T-helper 2 cell (primary cell): ENCODE results near the gene TYROBP.
"Not testable (repeated sequence)": the region's sequence is repeated elsewhere in the genome, so short reads cannot be mapped to it uniquely, and the experiment has no call there.

Experiments used
- DNase-seq, 5 experiments: peaks; one replicate each; pipeline versions ENCODE4 v3.0.0 to v3.0.0-alpha.2; 2012 to 2022
- total RNA-seq, 2 donors: gene quantifications; one replicate each; lab custom pipeline; 2026; lab: John Stamatoyannopoulos, UW

TYROBP gene
- total RNA-seq = 0 reads per million in 2 donors

GRCh38 chr19:35908010-35908441, at the start of gene TYROBP:
TYROBP (minus strand) TSS chr19:35908295; CDS start chr19:35908228, 67 bp downstream.
- no peak for DNase-seq

- not testable (repeated sequence) for DNase-seq
Measured at GRCh38 chr19:35957411-35957810, 49.3 kb upstream of the TYROBP start.

- DNase-seq = no peak
Measured at GRCh38 chr19:35955881-35956634, 48.0 kb upstream of the TYROBP start.

GRCh38 chr19:35949131-35949530, 41.0 kb upstream of the TYROBP start:
- DNase-seq = no peak

- DNase-seq = no peak
Measured at GRCh38 chr19:35946203-35946602, 38.1 kb upstream of the TYROBP start.

- DNase-seq = no peak
Measured at GRCh38 chr19:35945121-35945790, 37.2 kb upstream of the TYROBP start.

- no peak for DNase-seq
Measured at GRCh38 chr19:35944556-35944955, 36.5 kb upstream of the TYROBP start.

GRCh38 chr19:35943321-35944301, 35.5 kb upstream of the TYROBP start:
- no peak for DNase-seq

GRCh38 chr19:35942235-35942634, 34.1 kb upstream of the TYROBP start:
- DNase-seq = no peak

GRCh38 chr19:35940839-35941238, 32.7 kb upstream of the TYROBP start:
- no peak for DNase-seq

GRCh38 chr19:35940078-35940775, 32.1 kb upstream of the TYROBP start:
- DNase-seq = no peak

GRCh38 chr19:35939307-35940077, 31.4 kb upstream of the TYROBP start:
- no peak for DNase-seq

GRCh38 chr19:35938282-35939224, 30.5 kb upstream of the TYROBP start:
- DNase-seq = no peak

- no peak for DNase-seq
Measured at GRCh38 chr19:35937345-35938281, 29.5 kb upstream of the TYROBP start.

GRCh38 chr19:35936738-35937268, 28.7 kb upstream of the TYROBP start:
- no peak for DNase-seq

- DNase-seq = peak in 3 of 5 experiments; percentile 39 to 83 (median 41)
Measured at GRCh38 chr19:35935911-35936737, 28.0 kb upstream of the TYROBP start, which contains the start of gene LRFN3. LRFN3 (plus strand) TSS chr19:35936374; CDS start chr19:35939426, 3,052 bp downstream.

GRCh38 chr19:35932291-35932936, 24.3 kb upstream of the TYROBP start:
- DNase-seq = no peak
